BLaER1 treated with 17β-estradiol and CSF1 and Interleukin-3, amounts not matched to agents 10 nM and 100 nM (cell line): Measurements from ENCODE around the gene FTO.

Experiments
- H3K27ac ChIP-seq, 11 experiments: shearing (Covaris generic); formaldehyde crosslinking; 2 replicates each; pipeline ENCODE4 v1.8.1; 2022
- H3K27me3 ChIP-seq, 11 experiments: shearing (Covaris generic); formaldehyde crosslinking; 2 replicates each; pipeline ENCODE4 v1.8.1; 2022
- H3K36me3 ChIP-seq, 11 experiments: shearing (Covaris generic); formaldehyde crosslinking; 2 replicates each; pipeline ENCODE4 v1.8.1; 2022
- H3K4me1 ChIP-seq, 10 experiments: shearing (Covaris generic); formaldehyde crosslinking; 2 replicates each; pipeline ENCODE4 v1.8.1; 2022
- H3K4me2 ChIP-seq, 11 experiments: shearing (Covaris generic); formaldehyde crosslinking; 2 replicates each; pipeline ENCODE4 v1.8.1; 2022
- H3K4me3 ChIP-seq, 10 experiments: shearing (Covaris generic); formaldehyde crosslinking; 2 replicates each; pipeline ENCODE4 v1.8.1; 2022
- H3K9ac ChIP-seq, 11 experiments: shearing (Covaris generic); formaldehyde crosslinking; 2 replicates each; pipeline ENCODE4 v1.8.1; 2022
- H3K9me3 ChIP-seq, 11 experiments: shearing (Covaris generic); formaldehyde crosslinking; replicated peaks in 1 of 11; 2 replicates each; pipeline ENCODE4 v1.8.1; 2022
- H4K20me1 ChIP-seq, 11 experiments: shearing (Covaris generic); formaldehyde crosslinking; 2 replicates each; pipeline ENCODE4 v1.8.1; 2022
- Cebpa-rat ChIP-seq, 11 experiments: shearing (Covaris generic); IDR thresholded peaks; 2 replicates each; pipeline ENCODE4 v1.8.1; 2022

The FTO gene

GRCh38 chr16:53910990-53911389 is 207.0 kb downstream of the FTO start:
- Histone ChIP-seq H3K4me2 (peak overlapping the region in 6 of 11 experiments; percentile 7 to 87 (median 82); a peak in 7 of 22 replicates), H3K27ac (no peak overlapping the region), H3K9me3 (no peaks in the 10 kb centered on the region), H3K27me3 (no peaks in the 10 kb centered on the region), H3K36me3 (peaks cover 0 to 8% (median 0%) of the 10 kb centered on the region in 11 experiments; a peak in 4 of 22 replicates), H4K20me1 (peaks cover 0 to 22% (median 4%) of the 10 kb centered on the region in 11 experiments; a peak in 11 of 22 replicates), H3K9ac (no peak overlapping the region), H3K4me3 (no peak overlapping the region), H3K4me1 (peaks cover 32 to 42% (median 39%) of the 10 kb centered on the region in 10 experiments)
- TF ChIP-seq Cebpa-rat (IDR thresholded peaks at IDR 0.05), result no peak

- 0 out of 22 replicates have a peak overlapping the region, but pooled peaks of 1 of the 11 experiments have one; percentile 64 for H3K27ac ChIP-seq
- H3K4me1 ChIP-seq, result peaks cover 32 to 42% (median 39%) of the 10 kb centered on the region in 10 experiments
- H3K36me3 ChIP-seq, result peaks cover 0 to 6% (median 0%) of the 10 kb centered on the region in 11 experiments; a peak in 3 of 22 replicates
- peak overlapping the region in 9 of 11 experiments; percentile 48 to 87 (median 81); a peak in 16 of 22 replicates for H3K4me2 ChIP-seq
- no peak overlapping the region for H3K4me3 ChIP-seq
- no peaks in the 10 kb centered on the region for H3K9me3 ChIP-seq
- no peaks in the 10 kb centered on the region for H3K27me3 ChIP-seq
- peaks cover 0 to 22% (median 4%) of the 10 kb centered on the region in 11 experiments; a peak in 11 of 22 replicates for H4K20me1 ChIP-seq
- no peak for TF ChIP-seq Cebpa-rat (IDR thresholded peaks at IDR 0.05)
- H3K9ac ChIP-seq, result no peak overlapping the region
Observed at GRCh38 chr16:53911513-53911912, 207.6 kb downstream of the FTO start.

- no peak for TF ChIP-seq Cebpa-rat (IDR thresholded peaks at IDR 0.05)
- 0 out of 22 replicates have a peak, but pooled peaks cover 0 to 6% (median 0%) of the 10 kb centered on the region in 11 experiments for H3K36me3 ChIP-seq
- no peak overlapping the region for H3K4me3 ChIP-seq
- peak overlapping the region; percentile 48 to 87 (median 81); a peak in 21 of 22 replicates for H3K4me2 ChIP-seq
- no peaks in the 10 kb centered on the region for H3K9me3 ChIP-seq
- H3K4me1 ChIP-seq, result peaks cover 32 to 42% (median 39%) of the 10 kb centered on the region in 10 experiments
- H3K27me3 ChIP-seq, result no peaks in the 10 kb centered on the region
- no peak overlapping the region for H3K9ac ChIP-seq
- peak overlapping the region in 3 of 11 experiments; percentile 57 to 64 (median 60); a peak in 5 of 22 replicates for H3K27ac ChIP-seq
- H4K20me1 ChIP-seq, result peaks cover 0 to 22% (median 4%) of the 10 kb centered on the region in 11 experiments; a peak in 11 of 22 replicates
Observed at GRCh38 chr16:53912155-53912554, 208.2 kb downstream of the FTO start.

- peak overlapping the region; percentile 48 to 87 (median 81) for H3K4me2 ChIP-seq
- no peaks in the 10 kb centered on the region for H3K9me3 ChIP-seq
- no peaks in the 10 kb centered on the region for H3K27me3 ChIP-seq
- H3K27ac ChIP-seq, result peak overlapping the region in 8 of 11 experiments; percentile 4 to 64 (median 34); a peak in 12 of 22 replicates
- H3K4me1 ChIP-seq, result peaks cover 32 to 42% (median 39%) of the 10 kb centered on the region in 10 experiments
- H3K9ac ChIP-seq, result peak overlapping the region in 4 of 11 experiments; percentile 8 to 39 (median 14); a peak in 4 of 22 replicates
- no peak overlapping the region; a peak in 1 of 20 replicates for H3K4me3 ChIP-seq
- peaks cover 0 to 22% (median 4%) of the 10 kb centered on the region in 11 experiments; a peak in 11 of 22 replicates for H4K20me1 ChIP-seq
- TF ChIP-seq Cebpa-rat (IDR thresholded peaks at IDR 0.05), result no peak
- H3K36me3 ChIP-seq, result 0 out of 22 replicates have a peak, but pooled peaks cover 0 to 4% (median 0%) of the 10 kb centered on the region in 11 experiments
Observed at GRCh38 chr16:53913099-53913870, 209.3 kb downstream of the FTO start.

GRCh38 chr16:53913920-53914319 is 210.0 kb downstream of the FTO start:
- H3K4me2 ChIP-seq, result peak overlapping the region; percentile 48 to 87 (median 81)
- H3K36me3 ChIP-seq, result no peaks in the 10 kb centered on the region
- H4K20me1 ChIP-seq, result peaks cover 0 to 22% (median 4%) of the 10 kb centered on the region in 11 experiments; a peak in 11 of 22 replicates
- peak overlapping the region in 5 of 11 experiments; percentile 10 to 43 (median 16); a peak in 6 of 22 replicates for H3K9ac ChIP-seq
- no peak for TF ChIP-seq Cebpa-rat (IDR thresholded peaks at IDR 0.05)
- peak overlapping the region in 2 of 10 experiments; percentile 8 to 15; a peak in 3 of 20 replicates for H3K4me3 ChIP-seq
- peaks cover 32 to 42% (median 39%) of the 10 kb centered on the region in 10 experiments for H3K4me1 ChIP-seq
- no peaks in the 10 kb centered on the region for H3K27me3 ChIP-seq
- peak overlapping the region in 8 of 11 experiments; percentile 4 to 61 (median 31); a peak in 10 of 22 replicates for H3K27ac ChIP-seq
- H3K9me3 ChIP-seq, result no peaks in the 10 kb centered on the region

GRCh38 chr16:53914736-53915135 is 210.8 kb downstream of the FTO start:
- no peaks in the 10 kb centered on the region for H3K9me3 ChIP-seq
- H3K4me3 ChIP-seq, result no peak overlapping the region
- no peaks in the 10 kb centered on the region for H3K27me3 ChIP-seq
- TF ChIP-seq Cebpa-rat (IDR thresholded peaks at IDR 0.05), result no peak
- peaks cover 32 to 42% (median 39%) of the 10 kb centered on the region in 10 experiments for H3K4me1 ChIP-seq
- H3K9ac ChIP-seq, result no peak overlapping the region
- H3K27ac ChIP-seq, result no peak overlapping the region
- peak overlapping the region; percentile 48 to 87 (median 81); a peak in 21 of 22 replicates for H3K4me2 ChIP-seq
- H4K20me1 ChIP-seq, result peaks cover 0 to 22% (median 4%) of the 10 kb centered on the region in 11 experiments; a peak in 11 of 22 replicates
- 0 out of 22 replicates have a peak, but pooled peaks cover 0 to 5% (median 0%) of the 10 kb centered on the region in 11 experiments for H3K36me3 ChIP-seq

- H4K20me1 ChIP-seq, result peaks cover 0 to 22% (median 4%) of the 10 kb centered on the region in 11 experiments; a peak in 10 of 22 replicates
- TF ChIP-seq Cebpa-rat (IDR thresholded peaks at IDR 0.05), result no peak
- H3K4me3 ChIP-seq, result no peak overlapping the region
- peaks cover 32 to 45% (median 39%) of the 10 kb centered on the region in 10 experiments for H3K4me1 ChIP-seq
- H3K27me3 ChIP-seq, result no peaks in the 10 kb centered on the region
- no peaks in the 10 kb centered on the region for H3K9me3 ChIP-seq
- H3K27ac ChIP-seq, result no peak overlapping the region
- H3K36me3 ChIP-seq, result 0 out of 22 replicates have a peak, but pooled peaks cover 0 to 8% (median 0%) of the 10 kb centered on the region in 11 experiments
- no peak overlapping the region for H3K9ac ChIP-seq
- H3K4me2 ChIP-seq, result no peak overlapping the region
Observed at GRCh38 chr16:53915452-53916160, 211.7 kb downstream of the FTO start.

GRCh38 chr16:53920988-53921387 is 217.0 kb downstream of the FTO start:
- H3K36me3 ChIP-seq, result peaks cover 0 to 8% (median 0%) of the 10 kb centered on the region in 11 experiments; a peak in 1 of 22 replicates
- H3K27ac ChIP-seq, result no peak overlapping the region
- peaks cover 0 to 4% (median 0%) of the 10 kb centered on the region in 10 experiments; a peak in 1 of 20 replicates for H3K4me1 ChIP-seq
- H3K9me3 ChIP-seq, result no peaks in the 10 kb centered on the region
- no peak overlapping the region for H3K4me2 ChIP-seq
- H3K27me3 ChIP-seq, result no peaks in the 10 kb centered on the region
- no peak for TF ChIP-seq Cebpa-rat (IDR thresholded peaks at IDR 0.05)
- H3K9ac ChIP-seq, result no peak overlapping the region
- no peak overlapping the region for H3K4me3 ChIP-seq
- no peaks in the 10 kb centered on the region for H4K20me1 ChIP-seq
